Measurements from ENCODE around the gene NAT10. TPM values are rescaled to one million over a fixed set of nuclear protein-coding genes. Genes with fewer than 3 reads are reported as not detected.
"Not testable (repeated sequence)": the region's sequence is repeated elsewhere in the genome, so short reads cannot be mapped to it uniquely, and the experiment has no call there.

Gene NAT10
- total RNA-seq, 3 donors from 2014 or later: 29.6 to 34.4 (median 30.7) TPM

- no peaks in the 10 kb centered on the region for H3K9me3 ChIP-seq
- H3K4me1 ChIP-seq (ENCODE audit: low read depth): no peaks in the 10 kb centered on the region
- intact Hi-C loops (cut with DNase I, micrococcal nuclease): no loop called here
- no peak overlapping the region for H3K4me3 ChIP-seq
- DNase-seq: no peak
- no peak for ATAC-seq
- no peaks in the 10 kb centered on the region for H3K36me3 ChIP-seq (ENCODE audit: low read depth)
- no peak for TF ChIP-seq CTCF (IDR thresholded peaks at IDR 0.05)
These were observed 74.8 kb downstream of the NAT10 start for GRCh38 chr11:34180040-34180813.

- H3K4me3 ChIP-seq; ATAC-seq; intact Hi-C loops (cut with DNase I, micrococcal nuclease); H3K9me3 ChIP-seq; DNase-seq; H3K36me3 ChIP-seq (ENCODE audit: low read depth); H3K4me1 ChIP-seq (ENCODE audit: low read depth): not testable (repeated sequence)
These were observed 75.4 kb downstream of the NAT10 start for GRCh38 chr11:34180814-34181165.

GRCh38 chr11:34181251-34181650 lies 75.8 kb downstream of the NAT10 start:
- no peaks in the 10 kb centered on the region for H3K9me3 ChIP-seq
- no peak overlapping the region for H3K4me3 ChIP-seq
- DNase-seq (no peak), ATAC-seq (no peak)
- H3K36me3 ChIP-seq (ENCODE audit: low read depth): no peaks in the 10 kb centered on the region
- no peaks in the 10 kb centered on the region for H3K4me1 ChIP-seq (ENCODE audit: low read depth)
- intact Hi-C loops (cut with DNase I, micrococcal nuclease): no loop called here
- TF ChIP-seq CTCF (IDR thresholded peaks at IDR 0.05): no peak

GRCh38 chr11:34181856-34182405 lies 76.5 kb downstream of the NAT10 start:
- Histone ChIP-seq H3K36me3 (ENCODE audit: low read depth) (no peaks in the 10 kb centered on the region), H3K9me3 (no peaks in the 10 kb centered on the region), H3K4me1 (ENCODE audit: low read depth) (no peaks in the 10 kb centered on the region), H3K4me3 (no peak overlapping the region)
- intact Hi-C loops (cut with DNase I, micrococcal nuclease): no loop called here
- DNase-seq (no peak), ATAC-seq (no peak)
- TF ChIP-seq CTCF (IDR thresholded peaks at IDR 0.05): no peak

GRCh38 chr11:34182425-34182824 lies 77.0 kb downstream of the NAT10 start:
- H3K4me1 ChIP-seq (ENCODE audit: low read depth): no peaks in the 10 kb centered on the region
- H3K4me3 ChIP-seq: no peak overlapping the region
- no peaks in the 10 kb centered on the region for H3K36me3 ChIP-seq (ENCODE audit: low read depth)
- TF ChIP-seq CTCF (IDR thresholded peaks at IDR 0.05): no peak
- DNase-seq (no peak), ATAC-seq (no peak)
- no peaks in the 10 kb centered on the region for H3K9me3 ChIP-seq
- intact Hi-C loops (cut with DNase I, micrococcal nuclease): no loop called here

GRCh38 chr11:34182921-34183685 lies 77.7 kb downstream of the NAT10 start:
- TF ChIP-seq CTCF (IDR thresholded peaks at IDR 0.05): no peak
- H3K4me3 ChIP-seq: no peak overlapping the region
- intact Hi-C loops (cut with DNase I, micrococcal nuclease): no loop called here

More at GRCh38 chr11:34182921-34183685, 77.7 kb downstream of the NAT10 start:
- no peaks in the 10 kb centered on the region for H3K9me3 ChIP-seq
- ATAC-seq (no peak), DNase-seq (no peak)
- H3K4me1 ChIP-seq (ENCODE audit: low read depth): no peaks in the 10 kb centered on the region
- no peaks in the 10 kb centered on the region for H3K36me3 ChIP-seq (ENCODE audit: low read depth)
